ENCODE data around the gene OR2D2.

- TF ChIP-seq ZBTB49 (tag by site-specific recombination; IDR thresholded peaks at IDR 0.05; ENCODE audit: low read depth) = no peak
- TF ChIP-seq ZNF426 (tag by site-specific recombination; IDR thresholded peaks at IDR 0.05) = no peak
- no peak for TF ChIP-seq ZNF623 (tag by site-specific recombination; IDR thresholded peaks at IDR 0.05)
- TF ChIP-seq ZNF621 (tag by site-specific recombination; IDR thresholded peaks at IDR 0.05) = no peak
- TF ChIP-seq, protein P1, sequence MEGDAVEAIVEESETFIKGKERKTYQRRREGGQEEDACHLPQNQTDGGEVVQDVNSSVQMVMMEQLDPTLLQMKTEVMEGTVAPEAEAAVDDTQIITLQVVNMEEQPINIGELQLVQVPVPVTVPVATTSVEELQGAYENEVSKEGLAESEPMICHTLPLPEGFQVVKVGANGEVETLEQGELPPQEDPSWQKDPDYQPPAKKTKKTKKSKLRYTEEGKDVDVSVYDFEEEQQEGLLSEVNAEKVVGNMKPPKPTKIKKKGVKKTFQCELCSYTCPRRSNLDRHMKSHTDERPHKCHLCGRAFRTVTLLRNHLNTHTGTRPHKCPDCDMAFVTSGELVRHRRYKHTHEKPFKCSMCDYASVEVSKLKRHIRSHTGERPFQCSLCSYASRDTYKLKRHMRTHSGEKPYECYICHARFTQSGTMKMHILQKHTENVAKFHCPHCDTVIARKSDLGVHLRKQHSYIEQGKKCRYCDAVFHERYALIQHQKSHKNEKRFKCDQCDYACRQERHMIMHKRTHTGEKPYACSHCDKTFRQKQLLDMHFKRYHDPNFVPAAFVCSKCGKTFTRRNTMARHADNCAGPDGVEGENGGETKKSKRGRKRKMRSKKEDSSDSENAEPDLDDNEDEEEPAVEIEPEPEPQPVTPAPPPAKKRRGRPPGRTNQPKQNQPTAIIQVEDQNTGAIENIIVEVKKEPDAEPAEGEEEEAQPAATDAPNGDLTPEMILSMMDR (tag by site-specific recombination; IDR thresholded peaks at IDR 0.05) = no peak
- TF ChIP-seq, protein P2, sequence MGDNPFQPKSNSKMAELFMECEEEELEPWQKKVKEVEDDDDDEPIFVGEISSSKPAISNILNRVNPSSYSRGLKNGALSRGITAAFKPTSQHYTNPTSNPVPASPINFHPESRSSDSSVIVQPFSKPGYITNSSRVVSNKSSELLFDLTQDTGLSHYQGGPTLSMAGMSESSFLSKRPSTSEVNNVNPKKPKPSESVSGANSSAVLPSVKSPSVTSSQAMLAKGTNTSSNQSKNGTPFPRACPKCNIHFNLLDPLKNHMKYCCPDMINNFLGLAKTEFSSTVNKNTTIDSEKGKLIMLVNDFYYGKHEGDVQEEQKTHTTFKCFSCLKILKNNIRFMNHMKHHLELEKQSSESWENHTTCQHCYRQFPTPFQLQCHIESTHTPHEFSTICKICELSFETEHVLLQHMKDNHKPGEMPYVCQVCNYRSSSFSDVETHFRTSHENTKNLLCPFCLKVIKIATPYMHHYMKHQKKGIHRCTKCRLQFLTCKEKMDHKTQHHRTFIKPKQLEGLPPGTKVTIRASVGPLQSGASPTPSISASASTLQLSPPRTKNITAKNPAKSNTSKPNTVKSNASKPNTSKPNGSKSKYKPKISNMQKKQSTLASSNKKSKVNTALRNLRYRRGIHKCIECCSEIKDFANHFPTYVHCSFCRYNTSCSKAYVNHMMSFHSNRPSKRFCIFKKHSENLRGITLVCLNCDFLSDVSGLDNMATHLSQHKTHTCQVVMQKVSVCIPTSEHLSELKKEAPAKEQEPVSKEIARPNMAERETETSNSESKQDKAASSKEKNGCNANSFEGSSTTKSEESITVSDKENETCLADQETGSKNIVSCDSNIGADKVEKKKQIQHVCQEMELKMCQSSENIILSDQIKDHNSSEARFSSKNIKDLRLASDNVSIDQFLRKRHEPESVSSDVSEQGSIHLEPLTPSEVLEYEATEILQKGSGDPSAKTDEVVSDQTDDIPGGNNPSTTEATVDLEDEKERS (tag by site-specific recombination; IDR thresholded peaks at IDR 0.05) = no peak
- no peak for TF ChIP-seq ZNF501 (tag by site-specific recombination; IDR thresholded peaks at IDR 0.05)
- no peak for TF ChIP-seq REPIN1 (tag by site-specific recombination; IDR thresholded peaks at IDR 0.05; ENCODE audit: low read depth)
- TF ChIP-seq ZNF654 (tag by site-specific recombination; IDR thresholded peaks at IDR 0.05; ENCODE audit: low read depth) = no peak
- no peak for TF ChIP-seq ZNF184 (tag by site-specific recombination; IDR thresholded peaks at IDR 0.05)
- no peak for TF ChIP-seq ZNF146 (tag by site-specific recombination; IDR thresholded peaks at IDR 0.05)
Measured at GRCh38 chr11:6925636-6926207, 33.4 kb upstream of the OR2D2 start.
